GM12801 (cell line): ENCODE data around the gene EIF2S1.

ENCODE experiments used
- TF ChIP-seq, protein P1 (sequence below): IDR thresholded peaks from one replicate; pipeline ENCODE4 v1.5.1; 2011; ENCODE audit warnings: control low read depth; ENCODE audit not compliant: insufficient read length; ENCODE audit errors: extremely low read depth

EIF2S1 gene

DNA sequence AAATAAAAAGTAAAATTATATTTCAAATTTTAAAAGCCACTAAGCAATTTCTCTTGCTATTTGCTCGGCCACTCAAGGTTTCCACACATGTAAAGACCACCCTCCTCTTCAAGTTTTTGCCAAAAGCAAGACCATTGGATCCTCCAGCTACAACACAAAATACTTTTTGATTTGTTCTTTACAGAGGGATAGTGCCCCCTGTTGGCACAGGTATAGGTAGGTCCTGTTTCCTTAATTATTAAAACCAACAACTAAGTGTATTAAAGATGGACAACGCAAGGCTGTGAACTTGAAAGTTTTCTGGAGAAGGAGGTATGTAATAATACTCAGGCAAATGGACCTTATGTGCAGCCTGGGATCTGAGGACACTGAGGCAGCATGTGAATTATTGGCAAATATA is 24.3 kb upstream of the EIF2S1 start:
- TF ChIP-seq, protein P1, sequence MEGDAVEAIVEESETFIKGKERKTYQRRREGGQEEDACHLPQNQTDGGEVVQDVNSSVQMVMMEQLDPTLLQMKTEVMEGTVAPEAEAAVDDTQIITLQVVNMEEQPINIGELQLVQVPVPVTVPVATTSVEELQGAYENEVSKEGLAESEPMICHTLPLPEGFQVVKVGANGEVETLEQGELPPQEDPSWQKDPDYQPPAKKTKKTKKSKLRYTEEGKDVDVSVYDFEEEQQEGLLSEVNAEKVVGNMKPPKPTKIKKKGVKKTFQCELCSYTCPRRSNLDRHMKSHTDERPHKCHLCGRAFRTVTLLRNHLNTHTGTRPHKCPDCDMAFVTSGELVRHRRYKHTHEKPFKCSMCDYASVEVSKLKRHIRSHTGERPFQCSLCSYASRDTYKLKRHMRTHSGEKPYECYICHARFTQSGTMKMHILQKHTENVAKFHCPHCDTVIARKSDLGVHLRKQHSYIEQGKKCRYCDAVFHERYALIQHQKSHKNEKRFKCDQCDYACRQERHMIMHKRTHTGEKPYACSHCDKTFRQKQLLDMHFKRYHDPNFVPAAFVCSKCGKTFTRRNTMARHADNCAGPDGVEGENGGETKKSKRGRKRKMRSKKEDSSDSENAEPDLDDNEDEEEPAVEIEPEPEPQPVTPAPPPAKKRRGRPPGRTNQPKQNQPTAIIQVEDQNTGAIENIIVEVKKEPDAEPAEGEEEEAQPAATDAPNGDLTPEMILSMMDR, result no peak

DNA sequence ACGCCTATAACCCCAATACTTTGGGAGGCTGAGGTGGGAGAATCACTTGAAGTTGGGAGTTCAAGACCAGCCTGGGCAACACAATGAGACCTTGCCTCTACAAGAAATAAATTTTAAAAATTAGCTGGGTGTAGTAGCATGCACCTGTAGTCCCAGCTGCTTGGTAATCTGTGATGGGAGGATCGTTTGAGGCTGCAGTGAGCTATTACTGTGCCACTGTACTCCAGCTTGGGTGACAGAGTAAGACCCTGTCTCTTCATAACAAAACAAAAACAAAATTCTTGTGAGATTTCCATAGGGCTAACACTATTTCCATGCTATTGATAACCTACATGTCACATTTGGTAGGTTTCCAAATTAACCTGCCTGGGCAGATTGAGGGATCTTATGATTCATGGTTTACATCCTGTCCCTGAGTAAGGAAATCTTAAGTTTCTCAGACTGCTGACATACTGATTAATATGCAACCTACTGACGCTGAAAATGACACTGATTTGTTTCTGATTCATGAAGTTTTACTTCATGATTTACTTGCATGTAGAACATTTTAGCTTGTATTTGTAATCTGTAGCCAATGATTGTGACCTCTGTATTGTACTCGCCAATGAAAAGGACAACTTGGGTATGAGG is 16.4 kb upstream of the EIF2S1 start:
- TF ChIP-seq, protein P1, result no peak

DNA sequence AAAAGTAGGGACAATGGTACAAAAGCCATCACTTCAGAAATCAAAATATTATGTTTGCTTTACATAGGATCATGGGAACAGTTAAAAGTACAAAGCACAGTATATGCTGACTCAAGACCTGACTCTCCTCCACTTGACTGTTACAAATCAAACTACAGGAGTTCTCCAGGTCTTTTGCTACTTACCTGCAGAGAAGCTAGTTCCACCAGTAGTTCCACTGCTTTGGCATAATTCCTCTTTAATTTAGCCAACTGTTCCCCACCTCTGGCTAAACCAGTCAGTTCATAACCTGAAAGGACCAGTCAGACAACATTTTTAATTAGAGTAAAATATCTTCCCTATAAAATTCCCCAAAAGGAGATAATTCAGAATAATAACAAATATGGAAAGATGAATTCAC is 14.5 kb upstream of the EIF2S1 start:
- TF ChIP-seq, protein P1, result no peak

DNA sequence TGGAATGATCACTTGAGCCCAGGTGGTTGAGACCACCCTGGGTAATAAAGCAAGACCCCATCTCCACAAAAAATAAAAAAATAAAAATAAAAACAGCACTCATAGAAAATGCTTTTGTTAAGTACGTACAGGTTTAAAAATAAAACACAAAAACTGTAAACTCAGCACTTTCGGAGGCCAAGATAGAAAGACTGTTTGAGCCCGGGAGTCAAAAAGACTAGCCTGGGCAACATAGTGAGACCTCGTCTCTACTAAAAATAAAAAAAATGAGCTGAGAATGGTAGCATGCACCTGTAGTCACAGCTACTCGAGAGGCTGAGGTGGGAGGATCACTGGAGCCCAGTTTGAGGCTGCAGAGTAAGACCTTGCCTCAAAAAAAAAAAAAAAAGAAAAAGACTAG is 8.1 kb upstream of the EIF2S1 start:
- TF ChIP-seq, protein P1, result no peak

DNA sequence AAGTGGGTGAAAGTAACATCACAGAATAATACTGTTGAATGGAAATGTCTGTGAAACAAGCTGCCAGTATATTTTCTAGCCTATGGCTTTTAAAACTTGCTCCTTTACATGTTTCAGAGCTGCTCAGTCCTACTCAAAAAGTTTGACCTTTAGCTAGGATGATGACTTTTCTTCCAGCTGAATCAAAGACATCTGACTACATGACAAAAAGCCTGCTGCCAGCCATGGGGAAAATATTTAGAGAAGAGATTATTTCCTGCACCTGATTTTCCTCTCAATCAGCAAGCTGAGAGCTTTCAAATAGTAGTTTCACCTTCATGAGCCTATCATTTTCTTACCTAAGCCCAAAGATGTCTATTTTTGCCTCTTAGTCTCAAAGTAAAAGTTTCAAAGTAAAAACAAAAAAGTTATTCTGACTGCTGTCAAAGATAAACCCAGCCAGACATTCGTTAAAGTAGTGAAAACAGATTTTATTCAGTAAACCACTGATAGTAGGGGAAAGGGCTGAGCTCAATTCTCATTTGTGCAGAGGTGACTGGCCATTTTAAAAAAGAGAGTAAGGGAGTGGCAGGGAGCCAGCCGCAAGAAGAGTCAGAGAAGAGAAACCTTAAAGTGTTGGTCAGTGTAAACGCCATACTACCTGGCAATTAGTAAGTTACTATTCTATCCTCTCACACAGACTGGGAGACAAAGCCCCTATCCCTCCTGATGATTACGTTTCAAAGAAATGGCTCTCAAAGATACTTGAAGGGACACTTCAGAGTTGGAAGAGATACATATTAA is 2.8 kb upstream of the EIF2S1 start:
- TF ChIP-seq, protein P1, result no peak

DNA sequence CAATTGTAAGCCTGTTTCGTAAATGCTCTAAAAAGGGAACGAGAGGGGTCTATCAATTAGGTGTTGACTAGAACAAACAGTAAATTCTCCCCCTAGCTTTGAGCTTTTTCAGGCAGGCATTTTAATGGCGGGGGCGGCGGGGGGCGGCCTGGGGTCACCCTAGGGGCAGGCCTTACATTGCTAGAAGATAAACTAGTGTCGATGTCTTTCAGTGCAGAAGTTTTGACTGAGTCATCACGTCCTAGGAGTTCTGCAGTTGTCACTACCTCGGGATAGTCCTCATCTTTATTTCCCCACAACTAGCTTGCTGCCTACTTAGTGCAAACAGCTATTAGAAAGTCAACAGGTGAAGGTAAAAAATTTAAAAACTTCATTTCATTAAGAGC is 2.2 kb upstream of the EIF2S1 start:
- TF ChIP-seq, protein P1, result no peak

DNA sequence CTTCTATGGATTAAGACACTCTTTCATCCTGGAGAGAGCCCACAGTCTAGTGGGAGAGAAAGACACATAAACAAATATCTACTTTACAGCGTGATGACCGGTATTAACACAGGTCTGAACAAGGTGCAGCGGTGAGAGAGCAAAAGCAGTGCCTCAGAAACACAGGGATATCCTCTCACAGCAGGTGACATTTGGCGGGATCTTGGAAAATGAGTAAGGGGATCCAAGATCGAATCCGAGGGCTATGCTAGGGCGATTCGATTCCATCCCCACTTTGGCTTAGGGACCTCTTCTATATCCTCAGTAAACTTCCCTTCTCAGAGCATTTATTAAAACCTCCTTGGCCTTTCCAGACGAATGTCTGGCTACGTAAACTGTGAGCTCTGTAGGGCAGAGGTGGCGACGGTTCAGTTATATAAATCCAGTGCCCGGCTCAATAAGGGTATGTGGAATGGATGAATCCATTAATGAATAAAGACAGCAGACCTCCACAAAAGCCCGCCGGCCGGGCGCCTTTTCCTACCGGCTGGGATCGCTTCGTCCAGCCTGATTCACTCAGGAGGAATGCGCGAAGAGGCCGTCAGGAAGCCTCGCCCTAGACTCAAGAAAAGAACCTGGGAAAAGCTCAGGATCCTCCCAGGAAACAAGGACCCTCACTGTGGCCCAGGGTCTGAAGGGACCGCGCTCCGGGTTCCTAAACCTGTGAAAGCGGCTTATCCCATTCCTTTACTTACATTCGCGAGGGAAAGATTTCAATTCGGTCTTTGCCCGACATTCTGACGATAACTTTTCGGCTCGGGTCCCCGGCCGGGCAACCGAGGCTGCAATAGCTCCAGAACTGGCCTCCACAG is 979 bp upstream of the EIF2S1 start:
- TF ChIP-seq, protein P1, result no peak
